IMR-90 (cell line): ENCODE data around the gene ELOVL1. TPM values are rescaled to one million over a fixed set of nuclear protein-coding genes. Genes with fewer than 3 reads are reported as not detected.

ENCODE experiments used
- ATAC-seq: fragments of 200-7000 bp; cut with Tn5 transposase; 2 replicates; pipeline ENCODE4 v1.9.1; 2020; ENCODE audit warnings: low read depth, mild to moderate bottlenecking, moderate library complexity
- BruUV-seq: library from RNA; stranded (reverse); fragments of 400-500 nt; replicated peaks from 2 replicates; lab custom pipeline; 2021; lab: Mats Ljungman, UMichigan
- CTCF ChIA-PET: fragments of 300-600 bp; formaldehyde crosslinking; extraction: SDS; loops from one replicate; lab custom pipeline; 2021; ENCODE audit warnings: antibody characterized with exemption; lab: Yijun Ruan, JAX
- POLR2A ChIA-PET: fragments of 300-600 bp; sonication (Branson Sonifier 250); formaldehyde crosslinking; loops from one replicate; lab custom pipeline; 2022; ENCODE audit warnings: antibody characterized with exemption; ENCODE audit not compliant: unreplicated experiment; lab: Charles Lee
- DNase-seq: peaks from one replicate; pipeline ENCODE4 v3.0.0; 2013
- H2AFZ ChIP-seq: replicated peaks from 2 replicates; pipeline ENCODE3; 2013; ENCODE audit warnings: low read length, mild to moderate bottlenecking; ENCODE audit not compliant: poor library complexity
- H2AK5ac ChIP-seq: 2 replicates; pipeline ENCODE4 v1.6.1; 2013; ENCODE audit warnings: low read depth, low read length, inconsistent platforms
- H2AK9ac ChIP-seq: replicated peaks from 2 replicates; pipeline ENCODE3; 2013; ENCODE audit warnings: mild to moderate bottlenecking, low read depth, low read length, moderate library complexity; ENCODE audit not compliant: poor library complexity
- H2BK120ac ChIP-seq: 2 replicates; pipeline ENCODE4 v1.6.1; 2013; ENCODE audit warnings: low read depth, low read length, inconsistent platforms
- H2BK15ac ChIP-seq: 3 replicates; pipeline ENCODE4 v1.6.1; 2013; ENCODE audit warnings: low read depth, low read length, inconsistent platforms
- H2BK20ac ChIP-seq: 2 replicates; pipeline ENCODE4 v1.6.1; 2013; ENCODE audit warnings: low read depth, mild to moderate bottlenecking, inconsistent platforms, low read length, moderate library complexity
- H2BK5ac ChIP-seq: 2 replicates; pipeline ENCODE4 v1.6.1; 2013; ENCODE audit warnings: mild to moderate bottlenecking, low read depth, low read length, inconsistent platforms; ENCODE audit not compliant: poor library complexity, severe bottlenecking
- H3K14ac ChIP-seq: replicated peaks from 2 replicates; pipeline ENCODE4 v1.6.1; 2013; ENCODE audit warnings: low read depth, low read length, inconsistent platforms
- H3K18ac ChIP-seq: 2 replicates; pipeline ENCODE4 v1.6.1; 2013; ENCODE audit warnings: low read depth, low read length, control low read depth
- H3K23ac ChIP-seq: 2 replicates; pipeline ENCODE4 v1.6.1; 2013; ENCODE audit warnings: low read depth, low read length, inconsistent platforms
- H3K27ac ChIP-seq: 2 replicates; pipeline ENCODE4 v1.5.1; 2013; ENCODE audit warnings: mild to moderate bottlenecking, control low read depth, low read length; ENCODE audit not compliant: insufficient read depth
- H3K27me3 ChIP-seq: 2 replicates; pipeline ENCODE4 v1.6.1; 2013; ENCODE audit warnings: low read length; ENCODE audit not compliant: control insufficient read depth, insufficient read depth
- H3K36me3 ChIP-seq: 2 replicates; pipeline ENCODE4 v1.6.1; 2013; ENCODE audit warnings: low read length, mixed read lengths; ENCODE audit not compliant: control insufficient read depth, insufficient read depth
- H3K4ac ChIP-seq: 2 replicates; pipeline ENCODE4 v1.6.1; 2013; ENCODE audit warnings: low read depth, low read length, inconsistent platforms
- H3K4me1 ChIP-seq: 2 replicates; pipeline ENCODE4 v1.6.1; 2013; ENCODE audit warnings: low read length, mixed read lengths; ENCODE audit not compliant: control insufficient read depth, insufficient read depth
- H3K4me2 ChIP-seq: 2 replicates; pipeline ENCODE4 v1.6.1; 2013; ENCODE audit warnings: low read depth, mild to moderate bottlenecking, control low read depth, low read length, moderate library complexity
- H3K4me3 ChIP-seq: 2 replicates; pipeline ENCODE4 v1.5.1; 2013; ENCODE audit warnings: low read depth, mild to moderate bottlenecking, control low read depth, low read length, moderate library complexity; ENCODE audit not compliant: insufficient read depth
- H3K56ac ChIP-seq: 2 replicates; pipeline ENCODE4 v1.6.1; 2013; ENCODE audit warnings: low read length, inconsistent platforms; ENCODE audit not compliant: insufficient read depth; ENCODE audit errors: extremely low read depth
- H3K79me1 ChIP-seq, 2 experiments: 2 replicates each; pipeline ENCODE4 v1.6.1; 2013; ENCODE audit warnings: low read length in 2 of 2, inconsistent platforms in 1 of 2, low read depth in 1 of 2
- H3K9ac ChIP-seq: 2 replicates; pipeline ENCODE4 v1.6.1; 2013; ENCODE audit warnings: low read depth, low read length, control low read depth
- H3K9me1 ChIP-seq: 2 replicates; pipeline ENCODE4 v1.6.1; 2013; ENCODE audit warnings: low read length, inconsistent platforms; ENCODE audit not compliant: insufficient read depth
- H3K9me3 ChIP-seq: 2 replicates; pipeline ENCODE4 v1.6.1; 2013; ENCODE audit warnings: low read length; ENCODE audit not compliant: control insufficient read depth, insufficient read depth
- H4K20me1 ChIP-seq: 2 replicates; pipeline ENCODE4 v1.6.1; 2013; ENCODE audit warnings: low read length, inconsistent platforms; ENCODE audit not compliant: insufficient read depth
- H4K5ac ChIP-seq: 2 replicates; pipeline ENCODE4 v1.6.1; 2013; ENCODE audit warnings: mild to moderate bottlenecking, low read depth, low read length, control low read depth
- H4K8ac ChIP-seq, 2 experiments: 2 replicates each; pipeline ENCODE4 v1.6.1; 2013; ENCODE audit warnings: low read depth in 2 of 2, low read length in 2 of 2, control low read depth in 1 of 2, inconsistent platforms in 1 of 2
- H4K91ac ChIP-seq: 2 replicates; pipeline ENCODE4 v1.6.1; 2013; ENCODE audit warnings: low read depth, low read length, inconsistent platforms; ENCODE audit not compliant: insufficient read depth
- BHLHE40 ChIP-seq: fragments of 150-350 bp; IDR thresholded peaks from 2 replicates; pipeline ENCODE4 v1.6.1; 2016; ENCODE audit warnings: mild to moderate bottlenecking, low read depth, low read length
- CHD1 ChIP-seq: IDR thresholded peaks from 2 replicates; pipeline ENCODE4 v1.6.1; 2012; ENCODE audit warnings: low read depth, low read length, improper control_type of control experiment
- CTCF ChIP-seq: conservative IDR thresholded peaks from 2 replicates; pipeline ENCODE4 v1.5.1; 2012; ENCODE audit warnings: mild to moderate bottlenecking, low read depth, low read length, improper control_type of control experiment
- FOS ChIP-seq: fragments of 150-350 bp; IDR thresholded peaks from 2 replicates; pipeline ENCODE4 v1.6.1; 2016; ENCODE audit warnings: low read depth, low read length
- MXI1 ChIP-seq: IDR thresholded peaks from 2 replicates; pipeline ENCODE4 v1.6.1; 2012; ENCODE audit warnings: low read depth, mild to moderate bottlenecking, low read length, moderate library complexity, borderline replicate concordance
- RCOR1 ChIP-seq: IDR thresholded peaks from 2 replicates; pipeline ENCODE4 v1.6.1; 2012; ENCODE audit warnings: mild to moderate bottlenecking, low read length, improper control_type of control experiment; ENCODE audit not compliant: insufficient replicate concordance
- RFX5 ChIP-seq: IDR thresholded peaks from 2 replicates; pipeline ENCODE4 v1.8.0; 2012; ENCODE audit warnings: low read depth, mild to moderate bottlenecking, low read length, moderate library complexity
- SMC3 ChIP-seq: fragments of 150-350 bp; IDR thresholded peaks from 2 replicates; pipeline ENCODE4 v1.6.1; 2016; ENCODE audit warnings: low read depth, mild to moderate bottlenecking, antibody characterized with exemption, low read length, moderate library complexity
- USF2 ChIP-seq: fragments of 150-350 bp; IDR thresholded peaks from 2 replicates; pipeline ENCODE4 v1.6.1; 2017; ENCODE audit warnings: mild to moderate bottlenecking, antibody characterized with exemption, low read length, low read depth
- WGBS, 2 experiments: methylation state at CpG; one replicate each; pipeline versions ENCODE4 v1.1.5 to v1.1.7; 2013; ENCODE audit warnings: missing lambda C conversion rate in 2 of 2; ENCODE audit not compliant: insufficient read length in 1 of 2; ENCODE audit errors: extremely low coverage in 2 of 2; 5-methylcytosine and 5-hydroxymethylcytosine counted together
- dilution Hi-C: fragments of 300-500 bp; cut with HindIII; formaldehyde crosslinking; loops from one replicate; pipeline ENCODE4 v1.14.3; 2018; ENCODE audit warnings: low sequenced_read_pairs; ENCODE audit not compliant: unreplicated experiment
- in situ Hi-C: fragments of 300-500 bp; cut with MboI; formaldehyde crosslinking; loops from 3 replicates; pipeline ENCODE4 v1.14.3; 2019; ENCODE audit warnings: low sequenced_read_pairs, inconsistent platforms, mixed read lengths
- intact Hi-C: fragments of 100-400 bp; cut with micrococcal nuclease; formaldehyde crosslinking; loops from 2 replicates; pipeline ENCODE4 v1.10.0; 2022
- polyA plus RNA-seq, 3 experiments: library from polyadenylated mRNA; depleted of rRNA; stranded (reverse); fragments of >200 nt; gene quantifications; 2 replicates each; pipeline ENCODE4 v1.2.3, GENCODE V29; 2012; ENCODE audit warnings: low replicate concordance in 1 of 3
- total RNA-seq: library from RNA; depleted of rRNA; stranded (reverse); fragments of >200 nt; gene quantifications from 2 replicates; pipeline ENCODE4 v1.2.3, GENCODE V29; 2012
- TF ChIP-seq, protein P1 (sequence below): fragments of 150-350 bp; IDR thresholded peaks from 2 replicates; pipeline ENCODE4 v1.6.1; 2016; ENCODE audit warnings: low read depth, mild to moderate bottlenecking, low read length, moderate library complexity, borderline replicate concordance

Gene ELOVL1
- total and polyA plus RNA-seq, 2 of the 4 experiments (the other 2 are of a cell fraction), result 88.9 to 211 TPM

GRCh38 chr1:43317817-43318471 lies 49.9 kb downstream of the ELOVL1 start:
- Histone ChIP-seq H2BK120ac (no peak overlapping the region), H4K8ac (no peak overlapping the region), H4K91ac (no peak overlapping the region), H3K9me1 (peaks cover 3% of the 10 kb centered on the region; the same call in 1 of the 2 replicates), H3K14ac (no peak overlapping the region), H3K4me3 (no peak overlapping the region), H2AK9ac (peak overlapping the region; percentile 1), H3K4me1 (peaks cover 5% of the 10 kb centered on the region), H2BK5ac (no peak overlapping the region), H3K4ac (no peak overlapping the region), H3K56ac (no peak overlapping the region), H3K79me1 (no peaks in the 10 kb centered on the region), H2BK20ac (no peak overlapping the region), H3K4me2 (no peak overlapping the region), H2AK5ac (no peak overlapping the region), H2BK15ac (no peak overlapping the region), H3K18ac (no peak overlapping the region), H3K27me3 (no peaks in the 10 kb centered on the region), H4K20me1 (no peaks in the 10 kb centered on the region), H3K27ac (no peak overlapping the region), H3K9me3 (no peaks in the 10 kb centered on the region), H2AFZ (peak overlapping the region; percentile 69), H3K9ac (no peak overlapping the region), H3K36me3 (no peaks in the 10 kb centered on the region), H3K23ac (no peak overlapping the region), H4K5ac (no peak overlapping the region)
- BruUV-seq, result no TSS peak
- DNase-seq (peak; percentile 49), ATAC-seq (peak; percentile 37; the same call in 1 of the 2 replicates)
- POLR2A ChIA-PET, result no interaction called here
- no peak for TF ChIP-seq MXI1
- TF ChIP-seq, protein P1, sequence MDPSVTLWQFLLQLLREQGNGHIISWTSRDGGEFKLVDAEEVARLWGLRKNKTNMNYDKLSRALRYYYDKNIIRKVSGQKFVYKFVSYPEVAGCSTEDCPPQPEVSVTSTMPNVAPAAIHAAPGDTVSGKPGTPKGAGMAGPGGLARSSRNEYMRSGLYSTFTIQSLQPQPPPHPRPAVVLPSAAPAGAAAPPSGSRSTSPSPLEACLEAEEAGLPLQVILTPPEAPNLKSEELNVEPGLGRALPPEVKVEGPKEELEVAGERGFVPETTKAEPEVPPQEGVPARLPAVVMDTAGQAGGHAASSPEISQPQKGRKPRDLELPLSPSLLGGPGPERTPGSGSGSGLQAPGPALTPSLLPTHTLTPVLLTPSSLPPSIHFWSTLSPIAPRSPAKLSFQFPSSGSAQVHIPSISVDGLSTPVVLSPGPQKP, result no peak
- TF ChIP-seq RFX5, result no peak
- no peak for TF ChIP-seq USF2
- TF ChIP-seq CTCF, result no peak
- no peak for TF ChIP-seq BHLHE40
- no peak for TF ChIP-seq RCOR1
- TF ChIP-seq CHD1, result no peak
- no peak for TF ChIP-seq FOS
- TF ChIP-seq SMC3, result no peak
- in situ Hi-C loops, result no loop called here
- 73% methylated on average over 12 of the region's 15 CpGs; no CpG with 5 or more reads in 1 of the 2 experiments for WGBS, 2 experiments
- CTCF ChIA-PET, result no interaction called here
- dilution Hi-C loops, result no loop called here
- intact Hi-C loops, result no loop called here
